Germinal center (tissue), 1 donor: Measurements from ENCODE around the gene TSFM.

ENCODE experiments used
- DNase-seq: peaks from one replicate; pipeline ENCODE4 v3.0.0; 2012; ENCODE audit warnings: mixed read lengths, low spot score

Gene TSFM

DNA sequence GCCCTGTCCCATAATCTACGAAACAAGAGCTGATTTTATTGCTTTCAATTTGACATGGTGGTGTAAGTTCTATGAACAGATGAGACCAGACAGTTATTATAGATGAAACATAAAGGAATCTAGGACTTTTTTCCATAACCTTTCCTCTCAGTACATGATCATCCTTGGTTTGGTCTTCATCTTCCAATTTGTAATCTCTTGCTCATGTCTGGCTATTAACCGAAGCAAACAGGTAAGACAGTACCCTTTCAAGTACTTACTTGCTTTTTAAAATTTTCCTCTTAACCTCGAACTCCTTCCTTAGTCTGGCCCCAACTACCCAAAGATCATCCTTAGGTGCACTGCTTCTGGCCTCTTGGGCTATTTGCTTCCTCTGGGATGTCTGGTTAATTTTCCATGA lies 36.6 kb upstream of the TSFM start:
- DNase-seq = no peak

DNA sequence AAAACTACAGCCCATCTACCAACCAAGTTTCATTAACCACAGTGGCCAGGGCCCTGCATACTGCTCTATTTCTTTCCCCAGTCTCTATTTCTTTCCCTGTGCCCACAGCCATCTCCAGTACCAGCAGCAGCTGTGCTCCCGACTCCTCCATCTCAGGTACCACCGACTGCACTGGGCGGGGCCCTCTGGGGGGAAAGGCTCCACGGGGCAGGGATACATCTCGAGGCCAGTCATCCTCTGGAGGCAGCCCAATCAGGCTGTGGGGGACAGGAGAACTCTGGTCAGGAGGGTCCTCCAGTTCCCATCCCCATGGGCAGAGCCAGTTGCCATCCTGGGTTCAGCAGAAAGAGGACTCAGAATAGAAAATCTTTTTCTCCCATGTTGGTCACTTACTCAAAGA lies 33.5 kb upstream of the TSFM start:
- DNase-seq = no peak

DNA sequence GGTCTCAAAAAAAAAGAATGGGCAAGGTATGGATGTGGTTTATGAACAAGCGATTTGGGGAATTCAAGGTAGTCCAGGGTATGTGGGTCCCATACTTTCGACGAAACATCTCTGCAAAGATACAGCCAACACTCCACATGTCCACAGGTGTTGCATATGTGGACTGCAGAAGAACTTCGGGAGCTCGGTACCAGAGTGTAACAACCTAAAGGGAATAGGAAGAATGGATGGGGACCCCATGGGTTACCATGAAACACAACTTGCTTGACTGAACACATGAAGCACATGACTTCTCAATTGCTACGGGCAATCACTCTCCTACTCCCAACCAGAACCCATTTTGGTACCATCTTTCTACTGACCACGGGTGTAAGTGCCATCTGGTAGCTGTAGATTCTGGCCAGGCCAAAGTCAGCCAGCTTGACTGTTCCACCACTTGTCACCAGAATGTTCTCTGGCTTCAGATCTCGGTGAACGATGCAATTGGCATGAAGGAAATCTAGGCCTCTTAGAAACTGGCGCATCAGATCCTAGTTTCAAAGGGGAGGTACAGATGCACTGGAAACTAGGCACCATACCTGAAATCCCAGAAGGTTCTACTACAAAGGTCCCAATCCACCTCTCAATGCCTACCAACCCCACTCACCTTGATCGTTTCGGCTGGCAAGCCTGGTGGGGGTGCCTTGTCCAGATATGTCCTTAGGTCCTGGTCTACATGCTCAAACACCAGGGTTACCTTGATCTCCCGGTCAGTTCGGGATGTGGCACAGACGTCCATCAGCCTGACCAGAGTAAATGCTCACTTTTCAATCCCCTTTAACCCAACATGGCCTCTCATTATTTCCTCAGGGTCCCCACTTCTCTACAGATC lies 31.8 kb upstream of the TSFM start:
- DNase-seq = no peak

DNA sequence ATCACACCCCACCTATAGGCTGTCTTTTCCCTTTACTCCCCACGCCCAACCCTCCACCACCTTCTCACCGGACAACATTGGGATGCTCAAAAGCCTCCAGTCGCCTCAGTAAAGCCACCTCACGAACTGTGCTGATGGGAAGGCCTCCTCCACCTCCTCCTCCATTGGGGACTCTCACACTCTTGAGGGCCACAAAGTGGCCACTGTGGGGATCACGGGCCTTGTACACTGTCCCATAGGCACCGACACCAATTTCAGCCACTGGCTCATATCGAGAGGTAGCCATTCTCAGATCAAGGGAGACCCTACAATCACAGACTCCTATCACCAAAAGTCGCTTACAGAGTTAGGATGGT lies 31.2 kb upstream of the TSFM start:
- DNase-seq = no peak

DNA sequence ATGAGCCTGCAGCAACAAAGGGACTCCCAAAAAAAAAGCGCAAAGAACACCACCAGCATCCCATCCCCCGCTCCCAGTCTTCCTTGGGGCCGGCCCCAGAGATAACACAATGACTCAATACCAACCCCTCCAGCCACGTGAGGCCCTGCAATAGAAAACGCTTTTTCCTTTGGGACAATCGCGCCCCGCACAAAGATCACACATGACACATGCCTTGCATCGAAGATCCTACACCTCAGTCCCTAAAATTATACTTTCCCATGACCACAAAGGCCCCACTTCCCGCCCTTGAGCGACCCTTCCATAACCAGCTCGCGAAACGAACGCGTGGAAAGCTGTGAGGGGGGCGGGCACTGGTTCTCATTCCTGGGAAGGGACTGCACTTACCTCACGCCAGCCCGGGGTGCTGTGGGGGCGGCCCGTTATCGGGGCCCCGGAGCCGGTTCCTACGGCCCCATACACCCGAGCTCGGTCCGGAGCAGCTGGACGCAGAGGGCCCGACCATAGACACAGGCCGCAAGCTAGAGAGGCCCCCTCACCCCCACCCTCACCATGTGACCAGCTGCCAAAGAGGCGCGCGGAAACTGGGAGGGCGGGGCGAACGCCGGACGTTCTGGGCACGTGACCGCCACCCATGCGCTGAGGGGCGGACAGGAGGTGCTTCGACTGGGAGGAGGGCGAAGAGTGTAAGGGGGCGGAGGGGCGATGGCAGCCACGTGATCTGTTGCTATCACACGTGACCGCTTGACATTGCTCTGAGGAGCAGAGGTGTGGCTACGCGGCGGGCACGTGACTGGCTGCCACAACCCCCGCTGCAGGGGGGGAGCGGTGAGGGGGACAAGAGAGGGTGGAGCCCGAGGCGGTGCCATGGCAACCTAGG lies 30.6 kb upstream of the TSFM start, which contains the start of gene CDK4:
Gene CDK4 (minus strand): TSS at position 523 of the 880 bp plus-strand sequence. CDS start 593 bp downstream, outside the sequence.
- peak; percentile 97 for DNase-seq

DNA sequence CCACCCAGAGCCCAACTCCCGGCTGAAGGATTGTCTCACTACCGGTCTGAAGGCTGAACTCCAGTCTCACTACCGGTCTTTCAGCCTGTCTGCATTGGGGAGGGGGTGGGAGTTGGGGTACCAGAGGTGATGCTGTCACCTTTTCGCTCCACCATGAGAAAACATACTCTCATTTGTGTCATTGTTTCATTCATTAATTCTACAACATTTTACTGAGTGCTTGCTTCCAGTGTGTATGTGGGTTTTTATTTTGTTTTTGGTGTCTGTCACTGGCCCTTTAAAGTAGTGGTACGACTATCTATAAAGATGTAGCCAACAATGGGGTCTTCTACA lies 30.0 kb upstream of the TSFM start:
- DNase-seq = no peak

DNA sequence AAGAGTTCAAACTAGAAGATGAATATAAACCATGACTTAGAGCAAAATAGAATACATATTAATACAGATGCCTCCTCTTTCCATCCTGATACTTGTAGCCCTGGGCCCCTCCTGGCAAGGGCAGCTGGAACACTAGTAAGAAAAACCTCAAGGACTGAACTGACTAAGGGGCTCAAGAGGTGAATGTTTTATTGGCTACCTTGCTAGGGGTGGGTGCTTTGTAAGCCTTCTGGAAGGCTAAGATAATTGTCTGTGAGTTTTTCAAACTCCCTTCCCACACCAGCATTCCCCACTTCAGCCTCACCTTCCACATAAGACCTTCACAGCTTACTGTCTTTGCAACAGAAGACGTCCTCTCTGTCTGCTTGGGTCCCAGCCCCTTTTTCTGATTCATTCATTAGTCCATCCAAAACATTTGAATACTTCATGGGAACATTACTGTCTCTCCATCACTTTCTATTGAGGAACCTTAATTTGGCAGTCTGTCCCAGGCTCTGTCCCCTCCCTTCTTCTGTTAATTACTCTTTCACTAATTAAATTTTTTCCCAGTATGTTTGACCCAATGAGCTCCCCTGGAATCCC lies 28.7 kb upstream of the TSFM start:
- DNase-seq = no peak

DNA sequence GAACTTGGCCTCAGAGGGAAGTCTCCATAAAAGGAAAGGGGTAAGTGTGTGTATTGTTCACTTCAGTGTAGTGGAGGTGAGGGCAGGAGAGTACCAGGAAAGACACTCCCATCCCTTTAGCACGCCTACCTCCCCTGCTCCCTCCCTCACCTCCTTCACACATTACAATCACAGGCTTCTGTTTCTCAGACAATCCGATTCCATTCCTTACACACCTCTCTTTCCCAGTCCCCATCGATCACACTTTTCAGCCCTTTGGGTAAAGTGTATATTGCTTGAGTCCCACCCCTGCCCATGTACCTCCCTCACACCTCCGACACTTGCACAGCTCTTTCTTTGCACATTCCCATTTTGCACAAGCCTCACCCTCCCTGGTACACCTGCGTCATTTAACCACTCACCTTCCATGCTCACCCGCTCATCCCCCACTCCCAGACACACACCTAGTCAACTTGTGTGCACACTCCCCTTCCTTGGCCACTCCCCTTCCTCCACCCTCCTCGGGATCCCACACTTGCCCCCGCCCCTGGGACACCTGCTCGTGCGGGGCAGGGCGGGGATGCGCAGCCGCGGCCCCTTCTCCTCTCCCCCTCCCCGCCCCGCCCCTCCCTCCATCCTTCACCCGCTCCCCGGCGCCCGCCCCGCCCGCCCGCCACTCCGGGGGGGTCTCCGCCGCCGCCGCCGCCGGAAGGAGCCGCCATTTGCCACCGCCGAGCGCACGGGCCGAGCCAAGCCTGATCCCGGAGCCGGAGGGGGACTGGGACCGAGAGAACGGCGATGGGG lies 28.0 kb upstream of the TSFM start, which contains the start of gene MARCHF9:
Gene MARCHF9 (plus strand): TSS at position 693 of the 783 bp plus-strand sequence. CDS start 426 bp downstream, outside the sequence.
- DNase-seq = peak; percentile 84

DNA sequence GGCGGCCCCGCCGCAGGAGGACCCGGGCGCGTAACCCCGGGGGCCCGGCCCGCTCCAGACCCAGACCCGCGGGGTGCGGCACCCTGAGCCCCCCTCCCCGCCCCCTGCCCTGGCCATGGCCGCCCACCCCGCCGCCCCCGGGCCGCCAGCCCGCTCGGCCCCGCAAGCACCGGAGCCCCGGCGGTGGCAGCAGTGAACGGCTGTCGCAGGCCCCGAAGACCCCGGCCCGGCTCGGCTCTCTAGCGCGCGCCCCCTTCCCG lies 27.5 kb upstream of the TSFM start:
- no peak for DNase-seq

DNA sequence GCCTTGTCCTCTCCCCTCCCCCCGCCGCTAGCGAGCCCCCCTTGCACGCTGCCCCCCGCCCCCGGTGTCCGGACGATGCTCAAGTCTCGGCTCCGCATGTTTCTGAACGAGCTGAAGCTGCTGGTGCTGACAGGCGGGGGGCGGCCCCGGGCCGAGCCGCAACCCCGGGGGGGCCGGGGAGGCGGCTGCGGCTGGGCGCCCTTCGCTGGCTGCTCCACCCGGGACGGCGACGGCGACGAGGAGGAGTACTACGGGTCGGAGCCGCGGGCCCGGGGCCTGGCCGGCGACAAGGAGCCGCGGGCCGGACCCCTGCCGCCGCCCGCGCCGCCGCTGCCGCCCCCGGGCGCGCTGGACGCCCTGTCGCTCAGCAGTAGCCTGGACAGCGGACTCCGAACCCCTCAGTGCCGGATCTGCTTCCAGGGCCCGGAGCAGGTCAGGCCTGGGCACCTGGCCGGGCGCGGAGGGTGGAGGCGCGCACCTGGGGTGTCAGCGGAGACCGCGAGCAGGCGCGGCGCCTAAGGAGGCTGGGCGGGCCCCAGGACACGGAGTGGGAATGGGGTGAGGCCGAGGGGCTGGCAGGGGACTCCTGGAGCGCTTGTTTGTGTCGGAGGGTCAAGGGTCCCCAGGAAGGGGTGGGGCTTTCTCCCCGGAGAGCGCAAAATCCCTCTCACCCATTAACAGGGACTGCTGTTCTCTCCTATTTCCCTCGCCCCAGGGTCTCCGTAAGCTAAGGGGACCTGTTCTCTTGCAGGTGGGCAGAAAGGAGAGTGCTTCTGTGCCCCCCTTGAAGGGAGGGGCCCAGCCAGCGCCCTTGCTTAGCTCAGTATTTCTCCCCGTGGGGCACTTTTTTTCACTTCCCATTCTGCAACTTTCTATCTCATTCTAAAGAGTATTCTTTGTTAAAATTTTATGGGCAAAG lies 26.9 kb upstream of the TSFM start:
- peak; percentile 68 for DNase-seq

DNA sequence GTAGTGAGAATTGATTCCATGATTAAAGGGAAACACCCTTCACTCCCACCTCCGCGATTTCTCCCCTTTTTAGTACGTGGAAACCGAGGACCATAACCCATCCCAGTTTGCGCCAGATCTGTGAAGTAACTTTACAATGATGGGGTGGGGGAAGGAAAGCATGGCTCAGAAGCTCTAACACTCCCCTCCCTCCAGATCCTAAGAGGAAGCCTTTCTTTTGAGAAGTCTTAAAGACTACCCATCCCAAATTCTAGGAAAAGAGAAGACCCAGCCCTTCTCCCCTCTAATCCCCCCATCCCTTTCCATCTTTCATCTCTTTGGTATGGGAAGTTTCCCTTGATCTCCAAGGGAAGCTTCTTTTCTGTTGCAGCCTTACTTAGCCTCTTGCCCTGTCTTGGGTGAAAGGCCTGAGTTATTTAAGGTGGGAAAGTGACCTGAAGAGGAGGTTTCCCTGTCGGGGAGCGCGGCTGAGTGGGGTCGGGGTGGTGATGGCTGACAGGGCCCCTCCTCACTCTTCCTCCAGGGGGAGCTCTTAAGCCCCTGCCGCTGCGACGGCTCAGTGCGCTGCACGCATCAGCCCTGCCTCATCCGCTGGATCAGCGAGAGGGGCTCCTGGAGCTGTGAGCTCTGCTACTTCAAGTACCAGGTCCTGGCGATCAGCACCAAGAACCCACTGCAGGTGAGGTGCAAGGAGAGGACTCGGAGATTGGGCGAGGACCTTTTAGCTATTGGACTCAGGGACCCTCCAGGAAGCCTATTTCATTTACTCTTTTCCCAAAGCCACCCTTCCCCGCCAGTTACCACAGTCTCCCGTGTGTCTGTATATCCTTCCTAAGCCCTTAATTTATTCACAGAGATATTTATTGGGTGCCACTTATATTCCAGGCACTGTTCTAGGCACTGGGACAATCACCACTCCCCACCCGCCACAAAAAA lies 25.9 kb upstream of the TSFM start:
- peak; percentile 86 for DNase-seq

DNA sequence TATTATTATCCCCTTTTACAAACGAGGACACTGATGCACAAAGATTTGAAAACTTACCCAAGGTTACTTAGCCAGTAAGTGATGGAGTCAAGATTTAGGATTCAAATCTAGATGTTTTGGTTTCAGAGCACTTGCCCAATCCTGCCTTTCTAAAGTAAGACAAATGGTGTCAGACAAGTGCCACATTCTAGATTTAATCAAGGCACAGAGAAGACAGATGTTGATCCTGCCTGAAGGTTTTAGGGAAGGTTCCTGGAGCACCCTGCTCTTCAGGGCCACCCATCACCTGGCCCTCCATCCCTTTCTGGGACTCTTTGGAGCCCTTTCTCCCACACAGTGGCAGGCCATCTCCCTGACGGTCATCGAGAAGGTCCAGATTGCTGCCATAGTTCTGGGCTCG lies 24.8 kb upstream of the TSFM start:
- no peak for DNase-seq

DNA sequence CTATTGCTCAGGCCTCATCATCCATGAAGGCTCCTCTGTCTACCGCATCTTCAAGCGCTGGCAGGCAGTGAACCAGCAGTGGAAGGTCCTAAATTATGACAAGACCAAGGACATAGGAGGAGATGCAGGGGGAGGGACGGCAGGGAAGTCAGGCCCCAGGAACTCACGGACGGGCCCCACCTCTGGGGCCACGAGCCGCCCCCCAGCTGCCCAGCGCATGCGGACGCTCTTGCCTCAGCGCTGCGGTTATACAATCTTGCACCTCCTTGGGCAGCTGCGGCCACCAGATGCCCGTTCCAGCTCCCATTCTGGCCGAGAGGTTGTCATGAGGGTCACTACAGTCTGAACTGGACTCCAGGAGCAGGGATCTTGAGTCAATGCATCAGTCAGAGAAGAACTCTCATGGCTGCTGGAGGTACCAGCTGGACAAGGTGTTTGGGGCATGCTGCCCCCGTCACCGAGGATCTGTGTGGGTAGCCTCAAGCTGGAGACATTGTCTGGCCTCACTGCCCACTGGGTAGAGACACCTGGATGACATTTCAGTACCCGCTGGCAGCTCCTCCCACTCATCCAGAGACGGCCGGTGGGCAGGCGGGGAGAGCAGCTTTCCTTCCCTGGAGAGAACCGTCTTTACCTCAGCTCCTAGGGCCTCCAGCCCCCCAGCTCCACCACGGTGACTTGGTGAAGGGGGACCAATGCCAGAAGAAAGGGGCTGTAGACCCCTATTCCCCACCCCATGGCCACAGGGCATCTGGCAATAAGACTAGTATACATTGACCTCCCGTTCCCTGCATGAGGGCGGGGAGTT lies 23.8 kb upstream of the TSFM start:
- no peak for DNase-seq

DNA sequence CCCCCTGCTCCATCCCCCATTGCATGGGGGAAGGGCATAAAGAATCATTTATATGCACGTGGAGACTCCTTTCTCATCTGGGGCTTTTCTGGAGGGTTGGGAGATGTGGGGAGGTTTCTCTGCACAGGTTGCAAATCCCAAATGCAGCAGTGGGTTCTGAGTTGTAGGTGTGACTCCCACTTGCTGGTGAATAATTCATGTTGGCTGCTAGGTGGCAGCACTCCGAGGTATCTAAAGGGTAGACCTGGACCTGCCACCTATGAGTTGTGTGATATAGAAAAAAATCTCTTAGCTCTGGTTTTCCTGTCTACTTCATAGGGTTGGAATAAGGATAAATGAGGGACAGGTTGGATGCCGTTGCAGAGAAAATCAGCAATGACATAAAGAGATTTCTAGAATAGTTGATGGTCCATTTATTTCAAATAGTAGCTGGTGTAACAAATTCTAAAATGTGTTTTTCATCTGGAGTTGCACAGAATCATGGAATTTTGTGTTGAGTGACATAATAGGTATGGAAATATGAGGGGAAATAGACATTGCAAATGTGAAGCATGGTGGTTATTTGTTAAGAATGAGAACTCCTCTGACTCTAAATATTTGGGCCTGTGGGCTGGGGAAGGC lies 23.1 kb upstream of the TSFM start:
- peak; percentile 62 for DNase-seq

DNA sequence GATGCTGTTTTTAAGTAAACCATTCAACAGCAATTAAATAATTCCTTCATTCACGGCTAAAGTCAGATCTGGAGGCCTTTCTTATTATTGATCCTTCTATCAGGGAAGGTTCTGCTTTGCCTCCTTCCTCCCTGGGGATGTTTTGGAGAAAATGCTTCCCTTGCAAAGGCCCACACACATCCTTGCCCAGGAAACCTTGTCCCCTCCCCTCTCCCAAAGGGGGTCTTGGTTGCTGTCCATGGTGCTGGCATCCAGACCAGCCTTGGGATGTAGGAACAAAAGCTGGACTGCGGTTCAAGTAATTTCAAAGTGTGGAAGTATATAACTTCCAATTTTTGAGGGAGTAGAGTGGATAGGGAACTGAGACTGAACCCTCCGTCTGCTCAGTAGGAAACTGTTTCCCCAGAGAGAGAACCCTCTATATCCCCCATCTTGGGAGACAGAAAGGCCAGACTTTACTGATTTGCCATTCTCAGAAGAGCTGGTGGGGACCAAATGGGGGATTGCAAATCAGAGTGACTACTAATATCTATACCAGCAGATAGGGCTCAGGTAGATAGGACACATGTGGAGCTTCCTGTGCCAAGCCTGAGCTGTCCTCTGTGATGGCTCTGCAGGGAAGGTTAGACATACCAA lies 22.1 kb upstream of the TSFM start:
- DNase-seq = no peak

DNA sequence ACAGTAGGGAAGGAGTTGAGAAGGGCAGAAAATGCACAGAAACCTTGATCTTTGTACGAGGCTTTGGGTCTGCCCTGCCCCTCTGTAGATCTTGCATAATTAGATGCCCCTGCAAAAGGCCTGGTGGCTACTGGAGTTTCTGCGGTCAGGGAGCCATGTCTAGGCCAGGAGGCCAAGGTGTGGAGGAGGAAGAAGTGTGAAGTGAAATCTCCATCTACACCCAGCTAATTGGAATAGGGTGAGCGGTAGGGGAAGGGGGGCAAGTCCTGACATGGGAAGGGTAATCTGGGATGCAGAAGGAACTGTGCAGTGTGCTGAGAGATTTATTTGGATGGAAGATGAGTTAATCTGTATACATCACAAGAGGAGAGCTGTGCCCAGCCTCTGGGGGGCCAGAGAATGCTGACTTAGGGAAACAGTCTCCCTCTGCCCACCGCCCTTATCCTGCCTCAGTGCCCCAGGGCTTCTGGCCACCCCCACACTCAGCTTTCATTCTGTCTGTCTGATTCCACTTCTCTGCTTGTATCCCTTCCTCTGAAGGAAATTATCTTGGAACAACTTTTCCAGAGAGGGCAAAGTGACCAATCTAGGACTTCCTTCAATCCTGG lies 21.1 kb upstream of the TSFM start:
- no peak for DNase-seq

DNA sequence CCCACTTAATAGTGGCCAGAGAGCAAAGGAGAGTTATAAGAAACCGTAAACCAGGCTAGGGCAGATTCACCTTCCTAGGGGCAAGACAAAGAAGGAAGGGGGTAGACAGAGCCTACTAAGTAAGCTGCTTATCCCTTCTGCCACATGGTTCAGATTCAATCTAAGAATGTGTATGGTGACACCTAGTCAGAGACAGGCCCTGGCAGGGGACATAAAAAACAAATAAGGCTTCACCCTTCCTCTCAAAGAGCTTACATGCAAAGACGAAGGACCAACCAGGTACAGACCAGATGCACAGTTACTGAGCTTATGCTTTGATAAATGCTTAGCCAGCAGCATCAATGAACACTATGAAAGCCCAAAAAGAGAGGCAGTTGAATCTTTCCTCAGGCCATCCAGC lies 20.1 kb upstream of the TSFM start:
- DNase-seq = no peak
